ENCODE measurements around the gene UPK1B.

DNA sequence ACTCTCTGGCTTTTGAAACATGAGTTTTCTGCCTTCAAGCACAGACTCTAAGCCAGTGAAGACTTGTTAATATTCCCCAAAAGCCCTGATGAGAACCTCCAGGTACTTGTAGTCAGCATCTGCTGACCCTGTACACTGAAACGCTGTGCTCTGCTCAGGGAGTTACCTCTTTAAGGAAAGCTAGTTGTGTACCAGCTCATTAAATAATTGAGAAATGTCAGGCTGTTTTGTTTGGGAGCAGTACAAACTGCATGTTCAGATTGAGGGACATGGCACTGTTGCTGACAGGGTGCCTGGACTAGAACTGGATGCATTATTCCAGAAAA, 21.7 kb downstream of the UPK1B start:
- TF ChIP-seq, protein P1, sequence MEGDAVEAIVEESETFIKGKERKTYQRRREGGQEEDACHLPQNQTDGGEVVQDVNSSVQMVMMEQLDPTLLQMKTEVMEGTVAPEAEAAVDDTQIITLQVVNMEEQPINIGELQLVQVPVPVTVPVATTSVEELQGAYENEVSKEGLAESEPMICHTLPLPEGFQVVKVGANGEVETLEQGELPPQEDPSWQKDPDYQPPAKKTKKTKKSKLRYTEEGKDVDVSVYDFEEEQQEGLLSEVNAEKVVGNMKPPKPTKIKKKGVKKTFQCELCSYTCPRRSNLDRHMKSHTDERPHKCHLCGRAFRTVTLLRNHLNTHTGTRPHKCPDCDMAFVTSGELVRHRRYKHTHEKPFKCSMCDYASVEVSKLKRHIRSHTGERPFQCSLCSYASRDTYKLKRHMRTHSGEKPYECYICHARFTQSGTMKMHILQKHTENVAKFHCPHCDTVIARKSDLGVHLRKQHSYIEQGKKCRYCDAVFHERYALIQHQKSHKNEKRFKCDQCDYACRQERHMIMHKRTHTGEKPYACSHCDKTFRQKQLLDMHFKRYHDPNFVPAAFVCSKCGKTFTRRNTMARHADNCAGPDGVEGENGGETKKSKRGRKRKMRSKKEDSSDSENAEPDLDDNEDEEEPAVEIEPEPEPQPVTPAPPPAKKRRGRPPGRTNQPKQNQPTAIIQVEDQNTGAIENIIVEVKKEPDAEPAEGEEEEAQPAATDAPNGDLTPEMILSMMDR (IDR thresholded peaks at IDR 0.05), result no peak
- no peak for TF ChIP-seq POLR2A (IDR thresholded peaks at IDR 0.05)

Data from sigmoid colon (tissue), 3 donors.